Liver (tissue), 9 donors: ENCODE measurements around the gene TMEM108. TPM values are rescaled to one million over a fixed set of nuclear protein-coding genes. Genes with fewer than 3 reads are reported as not detected.

ENCODE experiments used
- DNase-seq: peaks from one replicate; pipeline ENCODE4 v3.0.0-alpha.2; 2017; ENCODE audit warnings: low spot score
- H3K27ac ChIP-seq, 2 donors: one replicate each; pipeline ENCODE4 v1.7.0; 2013; ENCODE audit warnings: inconsistent platforms in 2 of 2, low read length in 2 of 2, control low read depth in 1 of 2, low read depth in 1 of 2, mild to moderate bottlenecking in 1 of 2
- H3K27me3 ChIP-seq, 4 donors: one replicate each; pipeline versions ENCODE4 v1.6.1 to v1.7.0; 2013; ENCODE audit warnings: low read length in 3 of 4, inconsistent platforms in 1 of 4, mild to moderate bottlenecking in 1 of 4, moderate library complexity in 1 of 4; ENCODE audit not compliant: control insufficient read depth in 4 of 4, insufficient read depth in 4 of 4
- H3K36me3 ChIP-seq, 4 donors: one replicate each; pipeline versions ENCODE4 v1.6.1 to v1.7.0; 2013; ENCODE audit warnings: low read length in 3 of 4, mild to moderate bottlenecking in 3 of 4, low read depth in 1 of 4, moderate library complexity in 1 of 4; ENCODE audit not compliant: control insufficient read depth in 4 of 4, insufficient read depth in 3 of 4
- H3K4me1 ChIP-seq, 4 donors: one replicate each; pipeline versions ENCODE4 v1.6.1 to v1.7.0; 2013; ENCODE audit warnings: low read length in 3 of 4, mild to moderate bottlenecking in 3 of 4, moderate library complexity in 1 of 4; ENCODE audit not compliant: control insufficient read depth in 4 of 4, insufficient read depth in 4 of 4
- H3K4me3 ChIP-seq, 3 donors: one replicate each; pipeline versions ENCODE4 v1.6.1 to v1.7.0; 2013; ENCODE audit warnings: low read length in 3 of 3, control low read depth in 1 of 3, low read depth in 1 of 3, mild to moderate bottlenecking in 1 of 3
- H3K9ac ChIP-seq, 2 donors: one replicate each; pipeline ENCODE4 v1.7.0; 2013; ENCODE audit warnings: low read length in 2 of 2, mild to moderate bottlenecking in 2 of 2, moderate library complexity in 2 of 2, control low read depth in 1 of 2, low read depth in 1 of 2
- H3K9me3 ChIP-seq, 4 donors: one replicate each; pipeline versions ENCODE4 v1.6.1 to v1.7.0; 2013; ENCODE audit warnings: low read length in 3 of 4; ENCODE audit not compliant: control insufficient read depth in 4 of 4
- EGR1 ChIP-seq, 2 donors: IDR thresholded peaks; 2 replicates each; pipeline ENCODE4 v1.6.1; 2016 to 2018; ENCODE audit warnings: antibody characterized with exemption in 2 of 2, low read depth in 2 of 2
- FOXA1 ChIP-seq: IDR thresholded peaks from 2 replicates; pipeline ENCODE4 v1.6.1; 2016; ENCODE audit warnings: antibody characterized with exemption
- FOXA2 ChIP-seq: IDR thresholded peaks from 2 replicates; pipeline ENCODE4 v1.6.1; 2016; ENCODE audit warnings: antibody characterized with exemption
- GABPA ChIP-seq, 2 donors: IDR thresholded peaks in 1 of 2; conservative IDR thresholded peaks in 1 of 2; 2 replicates each; pipeline ENCODE4 v1.6.1; 2016; ENCODE audit warnings: antibody characterized with exemption in 2 of 2, mild to moderate bottlenecking in 1 of 2, moderate library complexity in 1 of 2
- HNF4A ChIP-seq, 2 donors: conservative IDR thresholded peaks; 2 replicates each; pipeline ENCODE4 v1.6.1; 2016; ENCODE audit warnings: antibody characterized with exemption in 2 of 2, mild to moderate bottlenecking in 2 of 2
- HNF4G ChIP-seq: IDR thresholded peaks from 2 replicates; pipeline ENCODE4 v1.6.1; 2016; ENCODE audit warnings: antibody characterized with exemption
- JUND ChIP-seq, 2 donors: IDR thresholded peaks; 2 replicates each; pipeline ENCODE4 v1.6.1; 2016; ENCODE audit warnings: antibody characterized with exemption in 2 of 2
- RXRA ChIP-seq, 2 donors: IDR thresholded peaks; 2 replicates each; pipeline ENCODE4 v1.6.1; 2017 to 2018; ENCODE audit warnings: antibody characterized with exemption in 2 of 2, mild to moderate bottlenecking in 1 of 2
- SP1 ChIP-seq: IDR thresholded peaks from 2 replicates; pipeline ENCODE4 v1.6.1; 2018; ENCODE audit warnings: antibody characterized with exemption, mild to moderate bottlenecking
- TAF1 ChIP-seq: conservative IDR thresholded peaks from 2 replicates; pipeline ENCODE4 v1.6.1; 2016; ENCODE audit warnings: antibody characterized with exemption, mild to moderate bottlenecking
- YY1 ChIP-seq: IDR thresholded peaks from 2 replicates; pipeline ENCODE4 v1.6.1; 2016; ENCODE audit warnings: antibody characterized with exemption, mild to moderate bottlenecking
- whole genome bisulfite sequencing: extraction: QIAGEN DNeasy Blood & Tissue Kit; methylation state at CpG from one replicate; pipeline ENCODE4 v1.1.7; 2013; 5-methylcytosine and 5-hydroxymethylcytosine counted together
- polyA plus RNA-seq, 2 donors: library from polyadenylated mRNA; stranded (reverse) in 1 of 2; unstranded in 1 of 2; fragments of 200-250 nt in 1 of 2; fragments of >200 nt in 1 of 2; fragmentation: Nextera tagmentation in 1 of 2; extraction: Ambion mirVana in 1 of 2; gene quantifications; one replicate each; pipeline versions ENCODE4 v1.2.1 to v1.2.3, GENCODE V29; 2013 to 2015
- total RNA-seq, 2 donors: library from RNA; depleted of rRNA; stranded (reverse); fragments of >200 nt; gene quantifications; one replicate each; pipeline ENCODE4 v1.2.3, GENCODE V29; 2014
- TF ChIP-seq, protein P1 (sequence below): IDR thresholded peaks from 2 replicates; pipeline ENCODE4 v1.6.1; 2016; ENCODE audit warnings: antibody characterized with exemption
- TF ChIP-seq, protein P2 (sequence below): IDR thresholded peaks from 2 replicates; pipeline ENCODE4 v1.6.1; 2016; ENCODE audit warnings: antibody characterized with exemption
- TF ChIP-seq, protein P3 (sequence below): IDR thresholded peaks from 2 replicates; pipeline ENCODE4 v1.6.1; 2016; ENCODE audit warnings: antibody characterized with exemption, mild to moderate bottlenecking
- TF ChIP-seq, protein P4 (sequence below): fragments of 150-350 bp; IDR thresholded peaks from 2 replicates; pipeline ENCODE4 v1.5.1; 2017; ENCODE audit warnings: improper control_type of control experiment, low read depth, low read length; ENCODE audit not compliant: missing input control
- donor health status: healthy.
- donor health status: healthy.
- donor health status: healthy.
- donor health status: healthy.
- donor health status: healthy.

Gene TMEM108
- total and polyA plus RNA-seq, 4 donors, result 0.05 to 0.10 TPM; not detected in 2

DNA sequence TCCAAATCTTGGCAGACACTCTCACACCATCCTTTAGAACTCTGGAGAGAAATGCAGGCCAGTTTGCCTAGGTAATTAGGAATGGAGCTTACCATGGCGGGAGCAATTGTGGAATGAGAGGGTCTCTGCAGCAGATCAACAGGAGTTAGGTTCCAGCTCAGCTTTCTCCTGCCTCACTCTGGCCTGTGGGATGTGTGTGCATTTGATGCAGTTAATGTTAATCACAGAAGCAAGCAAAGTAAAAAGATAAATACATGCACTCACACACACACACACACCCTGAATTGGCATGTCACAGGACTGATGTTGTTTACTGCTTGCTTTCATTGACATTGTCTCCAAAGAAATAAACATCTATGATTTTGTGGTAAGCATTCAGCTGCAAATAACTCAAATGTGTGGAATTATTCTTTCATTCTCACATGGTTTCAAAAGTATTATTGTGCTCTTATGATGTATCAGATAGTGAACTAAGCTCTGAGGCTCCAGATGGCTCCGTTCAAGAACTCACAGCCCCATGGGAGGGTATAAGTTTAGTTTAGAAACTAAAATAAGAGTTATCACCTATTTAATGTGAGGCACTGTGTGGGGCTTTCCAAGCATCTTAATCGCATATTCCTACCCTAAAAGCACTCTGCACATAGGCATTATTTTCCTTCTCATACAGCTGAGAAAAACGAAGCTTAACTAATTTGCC, 330.3 kb downstream of the TMEM108 start:
- Histone ChIP-seq H3K4me1 (no peaks in the 10 kb centered on the region), H3K36me3 (no peaks in the 10 kb centered on the region), H3K4me3 (no peak overlapping the region), H3K9me3 (no peaks in the 10 kb centered on the region), H3K27ac (no peak overlapping the region), H3K9ac (no peak overlapping the region), H3K27me3 (no peaks in the 10 kb centered on the region)
- 71% methylated on average over 4 of the region's 4 CpGs for WGBS
- TF ChIP-seq, protein P1, sequence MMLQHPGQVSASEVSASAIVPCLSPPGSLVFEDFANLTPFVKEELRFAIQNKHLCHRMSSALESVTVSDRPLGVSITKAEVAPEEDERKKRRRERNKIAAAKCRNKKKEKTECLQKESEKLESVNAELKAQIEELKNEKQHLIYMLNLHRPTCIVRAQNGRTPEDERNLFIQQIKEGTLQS, result no peak
- TF ChIP-seq FOXA2 (no peak), JUND (IDR thresholded peaks at IDR 0.05) (no peak)
- TF ChIP-seq, protein P2, sequence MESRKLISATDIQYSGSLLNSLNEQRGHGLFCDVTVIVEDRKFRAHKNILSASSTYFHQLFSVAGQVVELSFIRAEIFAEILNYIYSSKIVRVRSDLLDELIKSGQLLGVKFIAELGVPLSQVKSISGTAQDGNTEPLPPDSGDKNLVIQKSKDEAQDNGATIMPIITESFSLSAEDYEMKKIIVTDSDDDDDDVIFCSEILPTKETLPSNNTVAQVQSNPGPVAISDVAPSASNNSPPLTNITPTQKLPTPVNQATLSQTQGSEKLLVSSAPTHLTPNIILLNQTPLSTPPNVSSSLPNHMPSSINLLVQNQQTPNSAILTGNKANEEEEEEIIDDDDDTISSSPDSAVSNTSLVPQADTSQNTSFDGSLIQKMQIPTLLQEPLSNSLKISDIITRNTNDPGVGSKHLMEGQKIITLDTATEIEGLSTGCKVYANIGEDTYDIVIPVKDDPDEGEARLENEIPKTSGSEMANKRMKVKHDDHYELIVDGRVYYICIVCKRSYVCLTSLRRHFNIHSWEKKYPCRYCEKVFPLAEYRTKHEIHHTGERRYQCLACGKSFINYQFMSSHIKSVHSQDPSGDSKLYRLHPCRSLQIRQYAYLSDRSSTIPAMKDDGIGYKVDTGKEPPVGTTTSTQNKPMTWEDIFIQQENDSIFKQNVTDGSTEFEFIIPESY, result no peak
- TF ChIP-seq, protein P3, sequence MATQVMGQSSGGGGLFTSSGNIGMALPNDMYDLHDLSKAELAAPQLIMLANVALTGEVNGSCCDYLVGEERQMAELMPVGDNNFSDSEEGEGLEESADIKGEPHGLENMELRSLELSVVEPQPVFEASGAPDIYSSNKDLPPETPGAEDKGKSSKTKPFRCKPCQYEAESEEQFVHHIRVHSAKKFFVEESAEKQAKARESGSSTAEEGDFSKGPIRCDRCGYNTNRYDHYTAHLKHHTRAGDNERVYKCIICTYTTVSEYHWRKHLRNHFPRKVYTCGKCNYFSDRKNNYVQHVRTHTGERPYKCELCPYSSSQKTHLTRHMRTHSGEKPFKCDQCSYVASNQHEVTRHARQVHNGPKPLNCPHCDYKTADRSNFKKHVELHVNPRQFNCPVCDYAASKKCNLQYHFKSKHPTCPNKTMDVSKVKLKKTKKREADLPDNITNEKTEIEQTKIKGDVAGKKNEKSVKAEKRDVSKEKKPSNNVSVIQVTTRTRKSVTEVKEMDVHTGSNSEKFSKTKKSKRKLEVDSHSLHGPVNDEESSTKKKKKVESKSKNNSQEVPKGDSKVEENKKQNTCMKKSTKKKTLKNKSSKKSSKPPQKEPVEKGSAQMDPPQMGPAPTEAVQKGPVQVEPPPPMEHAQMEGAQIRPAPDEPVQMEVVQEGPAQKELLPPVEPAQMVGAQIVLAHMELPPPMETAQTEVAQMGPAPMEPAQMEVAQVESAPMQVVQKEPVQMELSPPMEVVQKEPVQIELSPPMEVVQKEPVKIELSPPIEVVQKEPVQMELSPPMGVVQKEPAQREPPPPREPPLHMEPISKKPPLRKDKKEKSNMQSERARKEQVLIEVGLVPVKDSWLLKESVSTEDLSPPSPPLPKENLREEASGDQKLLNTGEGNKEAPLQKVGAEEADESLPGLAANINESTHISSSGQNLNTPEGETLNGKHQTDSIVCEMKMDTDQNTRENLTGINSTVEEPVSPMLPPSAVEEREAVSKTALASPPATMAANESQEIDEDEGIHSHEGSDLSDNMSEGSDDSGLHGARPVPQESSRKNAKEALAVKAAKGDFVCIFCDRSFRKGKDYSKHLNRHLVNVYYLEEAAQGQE, result no peak
- no peak for DNase-seq

DNA sequence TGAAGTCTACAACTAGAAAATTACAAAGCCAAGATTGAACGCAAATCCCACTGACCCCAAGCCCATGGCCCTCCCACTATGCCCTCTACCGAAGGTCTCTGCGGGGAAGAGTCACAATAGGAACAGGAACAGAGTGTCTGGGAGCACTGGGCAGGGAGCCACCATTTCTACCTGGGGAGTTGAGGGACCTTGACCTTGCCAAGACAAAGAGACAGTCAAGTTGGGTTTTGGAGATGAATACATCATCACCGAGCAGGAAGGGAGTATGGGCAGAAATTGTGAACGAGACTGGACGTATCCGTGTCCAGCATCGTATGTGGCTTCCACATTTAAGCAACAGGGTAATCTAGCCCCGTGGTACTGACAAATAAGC, 330.9 kb downstream of the TMEM108 start:
- H3K9ac ChIP-seq, result no peak overlapping the region
- WGBS, result 82% methylated on average over 9 of the region's 9 CpGs
- H3K27ac ChIP-seq, result no peak overlapping the region
- DNase-seq, result no peak
- no peak overlapping the region for H3K4me3 ChIP-seq
- H3K27me3 ChIP-seq, result no peaks in the 10 kb centered on the region
- no peaks in the 10 kb centered on the region for H3K9me3 ChIP-seq
- H3K36me3 ChIP-seq, result no peaks in the 10 kb centered on the region
- H3K4me1 ChIP-seq, result no peaks in the 10 kb centered on the region
- TF ChIP-seq JUND (IDR thresholded peaks at IDR 0.05), result no peak
- no peak for TF ChIP-seq TAF1
- TF ChIP-seq FOXA1, result no peak
- TF ChIP-seq EGR1 (IDR thresholded peaks at IDR 0.05; ENCODE audit: low read depth in 2 of 2), result no peak
- TF ChIP-seq SP1, result no peak
- TF ChIP-seq, protein P4, sequence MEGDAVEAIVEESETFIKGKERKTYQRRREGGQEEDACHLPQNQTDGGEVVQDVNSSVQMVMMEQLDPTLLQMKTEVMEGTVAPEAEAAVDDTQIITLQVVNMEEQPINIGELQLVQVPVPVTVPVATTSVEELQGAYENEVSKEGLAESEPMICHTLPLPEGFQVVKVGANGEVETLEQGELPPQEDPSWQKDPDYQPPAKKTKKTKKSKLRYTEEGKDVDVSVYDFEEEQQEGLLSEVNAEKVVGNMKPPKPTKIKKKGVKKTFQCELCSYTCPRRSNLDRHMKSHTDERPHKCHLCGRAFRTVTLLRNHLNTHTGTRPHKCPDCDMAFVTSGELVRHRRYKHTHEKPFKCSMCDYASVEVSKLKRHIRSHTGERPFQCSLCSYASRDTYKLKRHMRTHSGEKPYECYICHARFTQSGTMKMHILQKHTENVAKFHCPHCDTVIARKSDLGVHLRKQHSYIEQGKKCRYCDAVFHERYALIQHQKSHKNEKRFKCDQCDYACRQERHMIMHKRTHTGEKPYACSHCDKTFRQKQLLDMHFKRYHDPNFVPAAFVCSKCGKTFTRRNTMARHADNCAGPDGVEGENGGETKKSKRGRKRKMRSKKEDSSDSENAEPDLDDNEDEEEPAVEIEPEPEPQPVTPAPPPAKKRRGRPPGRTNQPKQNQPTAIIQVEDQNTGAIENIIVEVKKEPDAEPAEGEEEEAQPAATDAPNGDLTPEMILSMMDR, result no peak
- TF ChIP-seq HNF4A (conservative IDR thresholded peaks at IDR 0.05), result no peak
- no peak for TF ChIP-seq GABPA (IDR thresholded peaks at IDR 0.05 in 1 of 2, conservative IDR thresholded peaks at IDR 0.05 in 1 of 2)
- TF ChIP-seq RXRA (IDR thresholded peaks at IDR 0.05), result no peak
- no peak for TF ChIP-seq FOXA2
- TF ChIP-seq, protein P3, result no peak
- TF ChIP-seq YY1, result no peak
- TF ChIP-seq HNF4G, result no peak
- TF ChIP-seq, protein P1, result no peak
